ENCODE measurements around the gene PABPC3.

The PABPC3 gene

GRCh38 chr13:25095851-25096453 lies at the start of gene PABPC3:
Gene PABPC3 (plus strand): TSS chr13:25096136. CDS start chr13:25096199, 63 bp downstream.
- DNase-seq: no peak

GRCh38 chr13:25046274-25046984 lies 49.5 kb upstream of the PABPC3 start:
- no peak for DNase-seq

GRCh38 chr13:25046985-25047511 lies 48.9 kb upstream of the PABPC3 start:
- DNase-seq: no peak

GRCh38 chr13:25051065-25051464 lies 44.9 kb upstream of the PABPC3 start:
- DNase-seq: no peak

- no peak for DNase-seq
These were observed 36.8 kb upstream of the PABPC3 start for GRCh38 chr13:25059166-25059565.

- no peak for DNase-seq
These were observed 36.0 kb upstream of the PABPC3 start for GRCh38 chr13:25059958-25060357.

GRCh38 chr13:25062479-25062878 lies 33.5 kb upstream of the PABPC3 start:
- DNase-seq: no peak

GRCh38 chr13:25064396-25064795 lies 31.5 kb upstream of the PABPC3 start:
- no peak for DNase-seq

- no peak for DNase-seq
These were observed 29.8 kb upstream of the PABPC3 start for GRCh38 chr13:25065974-25066770.

GRCh38 chr13:25067064-25067463 lies 28.9 kb upstream of the PABPC3 start:
- no peak for DNase-seq

- no peak for DNase-seq
These were observed 27.1 kb upstream of the PABPC3 start for GRCh38 chr13:25068810-25069209.

GRCh38 chr13:25069236-25069635 lies 26.7 kb upstream of the PABPC3 start:
- DNase-seq: no peak

GRCh38 chr13:25069911-25070310 lies 26.0 kb upstream of the PABPC3 start:
- DNase-seq: no peak

- no peak for DNase-seq
These were observed 15.2 kb upstream of the PABPC3 start for GRCh38 chr13:25080773-25081172.

- no peak for DNase-seq
These were observed 11.8 kb upstream of the PABPC3 start for GRCh38 chr13:25084096-25084495.

- DNase-seq: peak; percentile 64
These were observed 10.7 kb upstream of the PABPC3 start for GRCh38 chr13:25085125-25085742.

GRCh38 chr13:25088562-25089221 lies 7.2 kb upstream of the PABPC3 start:
- DNase-seq: no peak

- DNase-seq: no peak
These were observed 1.5 kb downstream of the PABPC3 start for GRCh38 chr13:25097426-25097825.

GRCh38 chr13:25103711-25104110 lies 7.8 kb downstream of the PABPC3 start:
- no peak for DNase-seq

- no peak for DNase-seq
These were observed 13.4 kb downstream of the PABPC3 start for GRCh38 chr13:25109341-25109740.

- DNase-seq: no peak
These were observed 15.1 kb downstream of the PABPC3 start for GRCh38 chr13:25110956-25111584.

GRCh38 chr13:25111585-25111956 lies 15.6 kb downstream of the PABPC3 start:
- DNase-seq: no peak

Measured in NCI-H524 treated with DMSO at 0.1 percent for 48 hours (cell line).